H9 (cell line): ENCODE data around the gene HNF4A. TPM values are rescaled to one million over a fixed set of nuclear protein-coding genes. Genes with fewer than 3 reads are reported as not detected.

ENCODE experiments used
- DNase-seq: peaks from one replicate; pipeline ENCODE4 v3.0.0-alpha.2; 2017
- H2AFZ ChIP-seq: one replicate; pipeline ENCODE4 v1.6.1; 2013; ENCODE audit warnings: mild to moderate bottlenecking, low read length, control low read depth, moderate library complexity
- H2AK5ac ChIP-seq: 2 replicates; pipeline ENCODE4 v1.6.1; 2013; ENCODE audit warnings: low read length, control low read depth, mixed read lengths; ENCODE audit not compliant: insufficient read length
- H2BK120ac ChIP-seq: one replicate; pipeline ENCODE4 v1.6.1; 2013; ENCODE audit warnings: low read depth, mild to moderate bottlenecking, low read length, control low read depth, inconsistent platforms; ENCODE audit not compliant: poor library complexity, severe bottlenecking
- H2BK12ac ChIP-seq: 2 replicates; pipeline ENCODE4 v1.6.1; 2013; ENCODE audit warnings: low read length, control low read depth, mixed read lengths, low read depth; ENCODE audit not compliant: insufficient read length
- H2BK15ac ChIP-seq: 2 replicates; pipeline ENCODE4 v1.6.1; 2013; ENCODE audit warnings: low read depth, low read length, control low read depth
- H2BK20ac ChIP-seq: one replicate; pipeline ENCODE4 v1.6.1; 2013; ENCODE audit warnings: low read depth, mild to moderate bottlenecking, low read length, control low read depth, inconsistent platforms; ENCODE audit not compliant: poor library complexity, severe bottlenecking
- H2BK5ac ChIP-seq: 2 replicates; pipeline ENCODE4 v1.6.1; 2013; ENCODE audit warnings: low read length, control low read depth, mixed read lengths; ENCODE audit not compliant: insufficient read length
- H3K14ac ChIP-seq: 2 replicates; pipeline ENCODE4 v1.6.1; 2013; ENCODE audit warnings: low read length, control low read depth; ENCODE audit not compliant: insufficient read depth
- H3K18ac ChIP-seq: 2 replicates; pipeline ENCODE4 v1.6.1; 2013; ENCODE audit warnings: low read depth, mild to moderate bottlenecking, mixed read lengths, low read length, control low read depth; ENCODE audit not compliant: insufficient read length
- H3K23ac ChIP-seq: 2 replicates; pipeline ENCODE4 v1.6.1; 2013; ENCODE audit warnings: low read length, control low read depth, mixed read lengths, low read depth; ENCODE audit not compliant: insufficient read length
- H3K23me2 ChIP-seq: 2 replicates; pipeline ENCODE4 v1.6.1; 2013; ENCODE audit warnings: low read depth, mild to moderate bottlenecking, mixed read lengths, low read length, control low read depth; ENCODE audit not compliant: insufficient read length, poor library complexity, severe bottlenecking
- H3K27ac ChIP-seq: 2 replicates; pipeline ENCODE4 v1.5.1; 2013; ENCODE audit warnings: low read length, control low read depth, mixed read lengths, low read depth; ENCODE audit not compliant: insufficient read length
- H3K27me3 ChIP-seq: 2 replicates; pipeline ENCODE4 v1.6.1; 2013; ENCODE audit warnings: low read length, control low read depth, inconsistent platforms; ENCODE audit not compliant: insufficient read depth
- H3K4ac ChIP-seq: 2 replicates; pipeline ENCODE4 v1.6.1; 2013; ENCODE audit warnings: low read depth, mild to moderate bottlenecking, control low read depth, inconsistent platforms, low read length, moderate library complexity
- H3K4me1 ChIP-seq: 2 replicates; pipeline ENCODE4 v1.6.1; 2013; ENCODE audit warnings: low read length, control low read depth, inconsistent platforms; ENCODE audit not compliant: insufficient read depth
- H3K4me2 ChIP-seq: 2 replicates; pipeline ENCODE4 v1.6.1; 2013; ENCODE audit warnings: low read length, control low read depth, mixed read lengths; ENCODE audit not compliant: insufficient read length, insufficient read depth
- H3K56ac ChIP-seq: 2 replicates; pipeline ENCODE4 v1.6.1; 2013; ENCODE audit warnings: low read depth, mild to moderate bottlenecking, mixed read lengths, low read length, control low read depth; ENCODE audit not compliant: insufficient read length
- H3K79me1 ChIP-seq: 2 replicates; pipeline ENCODE4 v1.6.1; 2013; ENCODE audit warnings: low read depth, mild to moderate bottlenecking, moderate library complexity, low read length, control low read depth, inconsistent platforms; ENCODE audit not compliant: insufficient read depth, poor library complexity, severe bottlenecking
- H3K79me2 ChIP-seq: 2 replicates; pipeline ENCODE4 v1.6.1; 2013; ENCODE audit warnings: low read length, control low read depth, inconsistent platforms; ENCODE audit not compliant: insufficient read depth
- H3K9ac ChIP-seq: 2 replicates; pipeline ENCODE4 v1.6.1; 2013; ENCODE audit warnings: low read length, control low read depth, mixed read lengths; ENCODE audit not compliant: insufficient read length; ENCODE audit errors: extremely low read depth
- H3K9me3 ChIP-seq: one replicate; pipeline ENCODE4 v1.6.1; 2013; ENCODE audit warnings: low read depth, low read length, inconsistent platforms; ENCODE audit not compliant: control insufficient read depth
- H3T11ph ChIP-seq: one replicate; pipeline ENCODE4 v1.6.1; 2013; ENCODE audit warnings: mild to moderate bottlenecking, low read length, control low read depth, inconsistent platforms
- H4K20me1 ChIP-seq: one replicate; pipeline ENCODE4 v1.6.1; 2013; ENCODE audit not compliant: control insufficient read depth, insufficient read length, insufficient read depth
- H4K5ac ChIP-seq: 2 replicates; pipeline ENCODE4 v1.6.1; 2013; ENCODE audit warnings: low read depth, mild to moderate bottlenecking, mixed read lengths, low read length, control low read depth; ENCODE audit not compliant: insufficient read length
- H4K8ac ChIP-seq: replicated peaks from 2 replicates; pipeline ENCODE4 v1.6.1; 2013; ENCODE audit warnings: low read length, control low read depth, mixed read lengths, low read depth; ENCODE audit not compliant: insufficient read length
- H4K91ac ChIP-seq: 2 replicates; pipeline ENCODE4 v1.6.1; 2013; ENCODE audit warnings: low read depth, mild to moderate bottlenecking, moderate library complexity, mixed read lengths, low read length, control low read depth; ENCODE audit not compliant: insufficient read length
- H3K27ac Mint-ChIP-seq, 3 experiments: 2 replicates in 2 of 3; 3 replicates in 1 of 3; pipeline ENCODE4 v1.8.0; 2020 to 2021; ENCODE audit warnings: mixed read lengths in 3 of 3, mild to moderate bottlenecking in 1 of 3, moderate library complexity in 1 of 3
- H3K27me3 Mint-ChIP-seq: 2 replicates; pipeline ENCODE4 v1.8.0; 2021; ENCODE audit warnings: low read depth, mild to moderate bottlenecking, moderate library complexity, mixed read lengths
- H3K36me3 Mint-ChIP-seq, 3 experiments: 2 replicates in 2 of 3; 3 replicates in 1 of 3; pipeline ENCODE4 v1.8.0; 2020 to 2021; ENCODE audit warnings: low read depth in 3 of 3, mixed read lengths in 3 of 3; ENCODE audit not compliant: insufficient read depth in 1 of 3
- H3K4me1 Mint-ChIP-seq, 2 experiments: 2 replicates each; pipeline ENCODE4 v1.8.0; 2020; ENCODE audit warnings: mixed read lengths in 2 of 2
- H3K4me3 Mint-ChIP-seq, 2 experiments: 2 replicates in 1 of 2; 3 replicates in 1 of 2; pipeline ENCODE4 v1.8.0; 2020 to 2021; ENCODE audit warnings: mild to moderate bottlenecking in 2 of 2, mixed read lengths in 2 of 2, moderate library complexity in 1 of 2
- H3K9me3 Mint-ChIP-seq, 2 experiments: 2 replicates in 1 of 2; 3 replicates in 1 of 2; pipeline ENCODE4 v1.8.0; 2020; ENCODE audit warnings: mild to moderate bottlenecking in 2 of 2, mixed read lengths in 2 of 2, moderate library complexity in 1 of 2
- WGBS: extraction: QIAGEN DNeasy Blood & Tissue Kit; methylation state at CpG from one replicate; pipeline ENCODE4 v1.1.7; 2013; ENCODE audit warnings: missing lambda C conversion rate, low lambda C conversion rate, mixed read lengths; ENCODE audit not compliant: insufficient read length; ENCODE audit errors: extremely low coverage; 5-methylcytosine and 5-hydroxymethylcytosine counted together
- total RNA-seq: library from RNA; stranded (reverse); gene quantifications from 2 replicates; pipeline ENCODE4 v1.2.1, GENCODE V29; 2021
- TF ChIP-seq, protein P1 (sequence below): fragments of 200-600 bp; sonication (generic); conservative IDR thresholded peaks from 3 replicates; pipeline ENCODE4 v1.8.0; 2021; ENCODE audit warnings: antibody characterized with exemption, mild to moderate bottlenecking

Gene HNF4A
- total RNA-seq, 1 experiment from 2014 or later, result not detected

DNA sequence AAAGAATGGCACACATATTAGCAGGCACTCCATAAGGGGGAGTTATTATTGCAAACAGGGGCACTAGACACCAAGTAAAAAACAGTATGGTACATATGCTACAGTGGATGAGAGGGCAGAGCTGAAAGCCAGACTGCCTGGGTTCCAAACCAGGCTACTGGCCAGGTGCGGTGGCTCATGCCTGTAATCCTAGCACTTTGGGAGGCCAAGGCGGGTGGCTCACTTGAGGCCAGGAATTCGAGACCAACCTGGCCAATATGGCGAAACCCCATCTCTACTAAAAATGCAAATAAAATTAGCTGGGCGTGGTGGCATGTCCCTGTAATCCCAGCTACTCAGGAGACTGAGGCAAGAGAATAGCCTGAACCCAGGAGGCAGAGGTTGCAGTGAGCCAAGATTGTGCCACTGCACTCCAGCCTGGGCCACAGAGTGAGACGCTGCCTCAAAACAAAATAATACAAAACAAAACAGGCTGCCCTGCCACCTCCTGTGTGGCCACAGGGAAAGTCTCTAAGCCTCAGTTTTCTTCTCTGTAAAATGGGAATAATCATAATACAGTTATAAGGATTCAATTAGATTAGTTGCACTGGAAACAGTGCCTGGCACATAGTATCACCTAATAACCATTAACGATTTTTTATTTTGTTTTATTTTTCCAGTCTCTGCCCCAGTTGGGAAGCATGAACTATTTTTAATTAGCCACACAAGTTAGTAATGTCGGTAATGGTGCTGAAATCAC lies 112.7 kb downstream of the HNF4A start:
- Histone ChIP-seq H3K4me2 (no peak overlapping the region), H2BK12ac (no peak overlapping the region), H3K79me2 (no peaks in the 10 kb centered on the region), H3K9me3 (no peaks in the 10 kb centered on the region), H3K56ac (no peak overlapping the region), H2AFZ (no peak overlapping the region), H4K5ac (no peak overlapping the region), H3K4ac (no peak overlapping the region), H3K79me1 (no peaks in the 10 kb centered on the region), H2BK5ac (no peak overlapping the region), H3K9ac (no peak overlapping the region), H4K91ac (no peak overlapping the region), H3K23ac (no peak overlapping the region), H3K27me3 (no peaks in the 10 kb centered on the region), H2BK120ac (no peak overlapping the region), H3K4me1 (no peaks in the 10 kb centered on the region), H3K14ac (no peak overlapping the region), H3K27ac (no peak overlapping the region), H4K8ac (no peak overlapping the region), H3K23me2 (no peaks in the 10 kb centered on the region), H2BK15ac (no peak overlapping the region), H2BK20ac (no peak overlapping the region), H2AK5ac (no peak overlapping the region), H3T11ph (no peak overlapping the region), H3K18ac (no peak overlapping the region), H4K20me1 (no peaks in the 10 kb centered on the region)
- Mint-ChIP-seq H3K36me3 (no peaks in the 10 kb centered on the region), H3K4me3 (no peak overlapping the region), H3K9me3 (no peaks in the 10 kb centered on the region), H3K4me1 (peaks cover 10 to 12% of the 10 kb centered on the region in 2 experiments; a peak in 3 of 4 replicates), H3K27ac (no peak overlapping the region), H3K27me3 (no peaks in the 10 kb centered on the region; the same call in 1 of the 2 replicates)
- no CpG with 5 or more reads among the region's 8 CpGs for WGBS
- no peak for DNase-seq
- TF ChIP-seq, protein P1, sequence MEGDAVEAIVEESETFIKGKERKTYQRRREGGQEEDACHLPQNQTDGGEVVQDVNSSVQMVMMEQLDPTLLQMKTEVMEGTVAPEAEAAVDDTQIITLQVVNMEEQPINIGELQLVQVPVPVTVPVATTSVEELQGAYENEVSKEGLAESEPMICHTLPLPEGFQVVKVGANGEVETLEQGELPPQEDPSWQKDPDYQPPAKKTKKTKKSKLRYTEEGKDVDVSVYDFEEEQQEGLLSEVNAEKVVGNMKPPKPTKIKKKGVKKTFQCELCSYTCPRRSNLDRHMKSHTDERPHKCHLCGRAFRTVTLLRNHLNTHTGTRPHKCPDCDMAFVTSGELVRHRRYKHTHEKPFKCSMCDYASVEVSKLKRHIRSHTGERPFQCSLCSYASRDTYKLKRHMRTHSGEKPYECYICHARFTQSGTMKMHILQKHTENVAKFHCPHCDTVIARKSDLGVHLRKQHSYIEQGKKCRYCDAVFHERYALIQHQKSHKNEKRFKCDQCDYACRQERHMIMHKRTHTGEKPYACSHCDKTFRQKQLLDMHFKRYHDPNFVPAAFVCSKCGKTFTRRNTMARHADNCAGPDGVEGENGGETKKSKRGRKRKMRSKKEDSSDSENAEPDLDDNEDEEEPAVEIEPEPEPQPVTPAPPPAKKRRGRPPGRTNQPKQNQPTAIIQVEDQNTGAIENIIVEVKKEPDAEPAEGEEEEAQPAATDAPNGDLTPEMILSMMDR, result no peak
